ENCODE results near the gene NPAS3.

DNA sequence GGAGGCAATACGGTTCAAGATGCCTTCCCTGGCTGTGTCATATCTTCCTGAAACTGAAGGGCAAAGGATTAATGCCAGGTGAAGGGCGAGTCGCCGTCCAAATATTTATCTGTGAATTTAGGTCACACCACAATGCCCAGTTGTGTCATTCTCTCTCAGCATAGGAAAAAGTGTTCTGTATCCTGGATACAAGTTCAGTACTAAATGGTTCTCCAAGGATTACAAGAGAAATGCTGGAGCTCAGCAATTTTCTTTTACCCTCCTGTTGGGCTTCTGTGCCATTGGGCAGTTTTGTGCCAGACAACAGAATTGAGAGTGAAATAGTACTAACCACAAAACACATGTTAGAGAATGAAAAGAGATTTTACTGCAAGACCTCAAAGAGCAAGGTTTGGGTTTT is 518.3 kb downstream of the NPAS3 start:
- TF ChIP-seq, protein P1, sequence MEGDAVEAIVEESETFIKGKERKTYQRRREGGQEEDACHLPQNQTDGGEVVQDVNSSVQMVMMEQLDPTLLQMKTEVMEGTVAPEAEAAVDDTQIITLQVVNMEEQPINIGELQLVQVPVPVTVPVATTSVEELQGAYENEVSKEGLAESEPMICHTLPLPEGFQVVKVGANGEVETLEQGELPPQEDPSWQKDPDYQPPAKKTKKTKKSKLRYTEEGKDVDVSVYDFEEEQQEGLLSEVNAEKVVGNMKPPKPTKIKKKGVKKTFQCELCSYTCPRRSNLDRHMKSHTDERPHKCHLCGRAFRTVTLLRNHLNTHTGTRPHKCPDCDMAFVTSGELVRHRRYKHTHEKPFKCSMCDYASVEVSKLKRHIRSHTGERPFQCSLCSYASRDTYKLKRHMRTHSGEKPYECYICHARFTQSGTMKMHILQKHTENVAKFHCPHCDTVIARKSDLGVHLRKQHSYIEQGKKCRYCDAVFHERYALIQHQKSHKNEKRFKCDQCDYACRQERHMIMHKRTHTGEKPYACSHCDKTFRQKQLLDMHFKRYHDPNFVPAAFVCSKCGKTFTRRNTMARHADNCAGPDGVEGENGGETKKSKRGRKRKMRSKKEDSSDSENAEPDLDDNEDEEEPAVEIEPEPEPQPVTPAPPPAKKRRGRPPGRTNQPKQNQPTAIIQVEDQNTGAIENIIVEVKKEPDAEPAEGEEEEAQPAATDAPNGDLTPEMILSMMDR (IDR thresholded peaks at IDR 0.05; ENCODE audit: low read length), result no peak
- TF ChIP-seq EZH2 (optimal IDR thresholded peaks at IDR 0.05; ENCODE audit: low read depth, low read length) (no peak), EZH2phosphoT487 (IDR thresholded peaks at IDR 0.05; ENCODE audit: low read length) (no peak)
